NCI-H524 (cell line): ENCODE measurements around the gene ELMO2.
"Not testable (repeated sequence)": the region's sequence is repeated elsewhere in the genome, so short reads cannot be mapped to it uniquely, and the experiment has no call there.

Experiments used
- DNase-seq, 2 experiments: peaks; one replicate each; lab custom pipeline; 2025; lab: John Stamatoyannopoulos, UW

ELMO2 gene

GRCh38 chr20:46402331-46402811, 4.0 kb downstream of the ELMO2 start:
- DNase-seq = no peak

- peak; percentile 10 to 61 for DNase-seq
Measured at GRCh38 chr20:46401478-46401860, 4.9 kb downstream of the ELMO2 start.

GRCh38 chr20:46400828-46401477, 5.5 kb downstream of the ELMO2 start:
- DNase-seq = no peak

GRCh38 chr20:46400253-46400652, 6.2 kb downstream of the ELMO2 start:
- DNase-seq = no peak

- no peak for DNase-seq
Measured at GRCh38 chr20:46399401-46399800, 7.0 kb downstream of the ELMO2 start.

- DNase-seq = no peak
Measured at GRCh38 chr20:46398963-46399362, 7.5 kb downstream of the ELMO2 start.

- no peak for DNase-seq
Measured at GRCh38 chr20:46396052-46396740, 10.2 kb downstream of the ELMO2 start.

- DNase-seq = no peak
Measured at GRCh38 chr20:46394872-46395760, 11.3 kb downstream of the ELMO2 start.

GRCh38 chr20:46393967-46394366, 12.4 kb downstream of the ELMO2 start:
- no peak for DNase-seq

GRCh38 chr20:46388937-46389336, 17.5 kb downstream of the ELMO2 start:
- DNase-seq = peak in 1 of 2 experiments; percentile 72

- DNase-seq = peak; percentile 53 to 84
Measured at GRCh38 chr20:46388201-46388836, 18.1 kb downstream of the ELMO2 start.

- not testable (repeated sequence) for DNase-seq
Measured at GRCh38 chr20:46387054-46387453, 19.4 kb downstream of the ELMO2 start.

GRCh38 chr20:46378412-46379009, 27.9 kb downstream of the ELMO2 start:
- DNase-seq = no peak

- DNase-seq = no peak
Measured at GRCh38 chr20:46377518-46377917, 28.9 kb downstream of the ELMO2 start.

GRCh38 chr20:46376196-46376785, 30.1 kb downstream of the ELMO2 start:
- DNase-seq = no peak

- no peak for DNase-seq
Measured at GRCh38 chr20:46375771-46376170, 30.6 kb downstream of the ELMO2 start.

GRCh38 chr20:46374383-46374782, 32.0 kb downstream of the ELMO2 start:
- DNase-seq = no peak

GRCh38 chr20:46371656-46372055, 34.8 kb downstream of the ELMO2 start:
- DNase-seq = no peak

GRCh38 chr20:46368902-46369268, 37.5 kb downstream of the ELMO2 start:
- DNase-seq = no peak

- DNase-seq = no peak
Measured at GRCh38 chr20:46367967-46368901, 38.2 kb downstream of the ELMO2 start.
